GM19193 (cell line): ENCODE results near the gene CC2D1B.

Experiments
- POLR2A ChIP-seq: IDR thresholded peaks from 4 replicates; pipeline ENCODE4 v1.6.1; 2011; ENCODE audit not compliant: insufficient read depth, insufficient read length; ENCODE audit errors: extremely low read depth

Gene CC2D1B, protein sequence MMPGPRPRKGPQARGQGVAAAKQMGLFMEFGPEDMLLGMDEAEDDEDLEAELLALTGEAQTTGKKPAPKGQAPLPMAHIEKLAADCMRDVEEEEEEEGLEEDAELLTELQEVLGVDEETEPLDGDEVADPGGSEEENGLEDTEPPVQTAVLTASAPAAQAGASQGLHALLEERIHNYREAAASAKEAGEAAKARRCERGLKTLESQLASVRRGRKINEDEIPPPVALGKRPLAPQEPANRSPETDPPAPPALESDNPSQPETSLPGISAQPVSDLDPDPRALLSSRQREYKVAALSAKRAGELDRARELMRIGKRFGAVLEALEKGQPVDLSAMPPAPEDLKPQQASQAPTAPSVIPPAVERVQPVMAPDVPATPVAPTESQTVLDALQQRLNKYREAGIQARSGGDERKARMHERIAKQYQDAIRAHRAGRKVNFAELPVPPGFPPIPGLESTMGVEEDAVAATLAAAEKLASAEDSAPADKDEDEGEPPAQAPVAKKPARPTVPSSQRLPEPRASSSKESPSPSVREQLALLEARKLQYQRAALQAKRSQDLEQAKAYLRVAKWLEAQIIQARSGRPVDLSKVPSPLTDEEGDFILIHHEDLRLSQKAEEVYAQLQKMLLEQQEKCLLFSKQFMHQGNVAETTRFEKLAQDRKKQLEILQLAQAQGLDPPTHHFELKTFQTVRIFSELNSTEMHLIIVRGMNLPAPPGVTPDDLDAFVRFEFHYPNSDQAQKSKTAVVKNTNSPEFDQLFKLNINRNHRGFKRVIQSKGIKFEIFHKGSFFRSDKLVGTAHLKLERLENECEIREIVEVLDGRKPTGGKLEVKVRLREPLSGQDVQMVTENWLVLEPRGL

DNA sequence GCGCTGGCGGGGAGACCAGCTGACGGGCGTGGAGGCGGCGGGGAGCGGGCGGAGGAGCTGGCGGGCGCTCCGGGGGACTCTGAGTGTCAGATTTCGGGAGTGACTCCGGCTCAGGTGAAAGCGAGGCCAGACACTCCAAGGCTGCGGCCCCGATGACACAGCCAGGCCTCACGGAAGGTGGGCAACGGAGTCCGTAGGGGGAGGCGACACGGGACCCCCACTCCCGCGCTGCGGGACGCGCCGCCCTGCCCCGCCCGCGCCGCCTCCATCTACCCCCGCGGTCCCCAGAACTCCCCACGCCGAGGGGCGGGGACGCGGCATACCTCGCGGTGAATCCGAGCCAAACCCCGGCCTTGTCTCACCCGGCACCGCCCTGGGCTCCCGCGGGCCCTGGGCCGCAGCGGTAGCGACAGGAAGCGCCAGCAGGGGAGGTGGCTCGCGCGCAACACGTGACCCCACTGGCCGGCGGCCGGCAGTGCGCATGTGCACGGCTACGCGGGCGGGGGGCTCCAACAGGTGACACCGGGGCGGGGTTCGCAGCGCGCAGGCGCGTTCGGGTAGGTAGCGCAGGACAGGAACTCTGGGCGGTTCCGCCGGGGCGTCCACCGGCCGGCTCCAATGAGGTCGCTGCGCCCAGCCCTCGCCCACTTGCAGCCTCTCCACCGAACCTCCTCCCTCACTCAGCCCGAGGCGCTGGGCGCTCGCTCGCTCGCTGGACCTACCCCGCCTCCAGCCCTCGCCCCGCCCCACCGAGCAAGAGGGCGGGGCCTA lies at the start of gene CC2D1B:
Gene CC2D1B (minus strand): TSS at position 460 of the 771 bp plus-strand sequence. CDS start 1,585 bp downstream, outside the sequence.
- TF ChIP-seq POLR2A: peak; percentile 98

DNA sequence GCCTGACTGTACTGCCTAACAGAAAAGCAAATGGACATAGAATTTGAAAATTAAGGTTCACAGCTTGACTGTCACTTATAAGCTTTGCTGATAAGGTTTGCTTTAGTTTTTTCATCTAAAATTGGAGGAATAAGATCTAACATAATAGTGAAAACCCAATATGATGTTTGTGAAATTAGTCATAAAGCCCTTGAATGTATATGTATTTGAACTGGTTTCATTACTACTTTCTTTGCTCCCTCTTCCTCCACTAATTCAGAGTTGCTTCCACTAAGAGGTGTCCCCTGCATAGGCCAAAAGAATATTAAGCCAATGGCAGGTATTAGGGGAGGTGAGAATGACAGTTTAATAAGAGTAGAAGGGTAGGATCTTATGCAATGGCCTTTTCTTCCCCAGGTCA lies 48.9 kb upstream of the CC2D1B start:
- TF ChIP-seq POLR2A: no peak

DNA sequence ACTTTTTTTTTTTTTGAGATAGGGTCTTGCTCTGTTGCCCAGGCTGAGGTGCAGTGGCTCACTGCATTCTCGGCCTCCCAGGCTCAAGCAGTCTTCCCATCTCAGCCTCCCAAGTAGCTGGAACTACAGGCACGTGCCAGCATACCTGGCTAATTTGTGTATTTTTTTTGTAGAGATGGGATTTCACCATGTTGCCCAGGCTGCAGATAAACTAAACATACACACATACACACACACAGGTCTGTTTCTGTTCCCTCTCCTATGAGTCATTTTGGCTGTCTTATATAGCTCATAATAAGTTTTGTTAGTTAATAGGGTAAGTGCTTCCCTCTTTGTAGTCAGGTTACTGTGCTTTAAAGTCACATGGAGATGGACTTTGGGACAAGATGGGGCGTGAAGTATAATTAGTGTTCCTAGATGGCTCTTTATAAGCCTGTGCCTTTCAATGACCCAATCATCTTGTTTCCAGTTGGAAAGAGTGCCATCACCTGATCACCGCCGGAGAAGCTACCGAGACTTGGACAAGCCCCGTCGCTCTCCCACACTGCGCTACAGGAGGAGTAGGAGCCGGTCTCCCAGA lies 47.5 kb upstream of the CC2D1B start:
- TF ChIP-seq POLR2A: no peak

DNA sequence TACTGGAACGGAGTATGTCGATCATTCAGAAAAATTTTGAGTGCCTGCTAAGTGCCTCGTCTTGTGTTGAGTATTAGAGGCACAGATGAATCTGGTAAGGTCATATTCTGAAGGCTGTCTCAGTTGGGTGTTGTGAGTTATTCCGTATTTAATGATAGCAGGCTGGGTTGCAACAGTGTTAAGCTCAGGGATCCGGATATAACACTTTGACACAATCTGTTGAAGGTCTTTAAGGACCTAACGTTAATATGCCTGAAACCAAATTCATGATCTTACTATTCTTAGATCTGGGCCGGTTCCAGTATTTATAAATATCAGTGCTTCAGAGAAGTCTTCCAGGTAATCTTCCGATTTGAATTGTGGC lies 39.0 kb upstream of the CC2D1B start:
- TF ChIP-seq POLR2A: no peak

DNA sequence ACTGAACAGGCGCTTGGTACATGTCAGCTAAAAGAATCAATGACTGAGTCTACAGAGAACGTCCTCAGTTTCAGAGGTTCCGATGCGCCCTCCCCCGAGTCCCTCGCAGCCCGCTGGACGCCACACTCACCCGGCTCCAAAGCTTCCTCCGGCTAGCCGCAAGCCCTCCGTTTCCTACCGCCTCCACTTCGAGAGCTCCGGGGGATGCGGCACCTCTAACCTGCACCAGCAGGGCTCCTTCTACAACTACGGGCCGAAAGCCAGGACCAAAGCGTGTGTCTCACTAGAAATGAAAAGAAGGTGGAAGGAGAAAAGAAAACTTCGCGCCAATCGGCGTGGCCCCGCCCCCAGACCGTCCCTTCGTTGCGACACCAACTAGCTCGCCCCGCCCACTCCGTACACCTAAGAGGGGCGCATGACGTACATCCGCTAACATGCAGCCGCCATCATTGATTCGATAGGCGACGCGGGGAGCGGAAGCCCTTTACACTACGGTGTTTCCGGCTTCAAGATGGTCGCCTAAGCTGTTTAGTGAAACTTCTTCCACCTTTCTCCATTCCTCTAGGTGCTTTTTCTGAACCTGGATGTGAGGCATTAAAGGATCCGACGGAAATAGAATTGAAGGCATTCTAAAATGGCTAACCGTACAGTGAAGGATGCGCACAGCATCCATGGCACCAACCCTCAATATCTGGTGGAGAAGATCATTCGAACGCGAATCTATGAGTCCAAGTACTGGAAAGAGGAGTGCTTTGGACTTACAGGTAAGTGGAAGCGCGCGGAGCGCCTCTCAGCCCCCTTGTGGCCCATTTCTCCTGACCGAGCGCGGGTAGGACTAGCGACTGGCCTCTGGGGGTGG lies 38.3 kb upstream of the CC2D1B start, which contains the start of the genes ORC1 and PRPF38A:
Gene ORC1 (minus strand): TSS at position 308 of the 859 bp plus-strand sequence. CDS start 2,200 bp downstream, outside the sequence.
Gene PRPF38A (plus strand): TSS at position 487 of the 859 bp plus-strand sequence. CDS start 148 bp downstream, at position 635.
- peak; percentile 85 for TF ChIP-seq POLR2A

DNA sequence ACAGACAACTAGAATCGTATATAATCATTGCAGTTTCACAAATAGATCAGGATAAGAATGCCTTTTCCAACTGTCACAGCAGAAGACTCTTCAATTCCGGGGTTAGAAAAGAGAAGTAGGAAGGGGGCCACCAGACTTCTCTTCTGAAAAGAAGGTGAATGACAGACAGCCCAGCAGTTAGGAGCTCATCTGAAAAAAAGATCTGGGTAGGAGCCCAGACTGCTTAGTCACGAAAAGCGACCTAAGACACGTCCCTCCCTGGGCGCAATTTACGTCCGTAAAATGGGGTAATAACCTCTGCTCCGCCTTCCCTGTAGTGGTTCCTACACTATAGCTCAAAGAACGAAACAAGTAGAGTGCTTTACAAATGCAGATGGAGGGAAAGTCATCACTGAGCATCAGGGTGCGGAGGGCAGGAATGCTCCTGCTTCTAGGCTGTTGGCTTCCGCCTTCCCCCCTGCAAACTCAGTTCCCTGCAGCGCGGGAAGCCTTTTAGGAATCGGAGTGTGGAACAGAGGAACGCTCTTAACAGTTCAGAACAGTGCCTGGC lies 37.6 kb upstream of the CC2D1B start:
- TF ChIP-seq POLR2A: no peak

DNA sequence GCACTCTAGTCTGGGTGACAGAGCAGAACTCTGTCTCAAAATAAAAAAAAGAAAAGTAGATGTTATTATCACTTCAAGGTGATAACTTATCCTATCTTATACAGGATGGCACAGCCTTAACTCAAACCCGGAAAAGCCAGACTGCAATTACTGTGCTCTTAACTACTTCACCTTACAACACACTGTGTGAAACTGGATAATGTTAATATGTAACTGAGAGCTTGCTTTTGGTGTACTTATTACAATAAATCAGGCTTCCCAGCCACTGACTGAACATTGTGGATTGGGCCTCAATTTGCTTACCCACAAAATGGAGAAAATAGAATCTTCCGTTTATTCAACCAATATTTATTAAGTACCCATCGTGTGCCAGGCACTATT lies 36.8 kb upstream of the CC2D1B start:
- no peak for TF ChIP-seq POLR2A

DNA sequence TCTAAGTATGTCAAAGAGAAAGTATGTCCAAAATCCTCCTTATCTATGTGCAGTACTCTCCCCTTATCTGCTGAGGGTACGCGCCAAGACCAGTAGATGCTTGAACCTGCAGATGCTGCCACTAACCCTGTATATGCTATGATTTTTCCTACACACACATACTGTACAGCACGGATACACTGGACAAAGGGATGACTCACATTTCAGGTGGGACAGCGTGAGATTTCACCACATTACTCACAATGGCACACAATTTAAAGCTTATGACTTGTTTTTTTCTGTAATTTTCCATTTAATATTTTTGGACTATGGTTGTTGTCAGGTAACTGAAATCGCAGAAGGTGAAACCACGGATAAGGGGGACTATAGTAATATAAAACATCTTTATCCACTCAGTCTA lies 34.1 kb upstream of the CC2D1B start:
- TF ChIP-seq POLR2A: no peak

DNA sequence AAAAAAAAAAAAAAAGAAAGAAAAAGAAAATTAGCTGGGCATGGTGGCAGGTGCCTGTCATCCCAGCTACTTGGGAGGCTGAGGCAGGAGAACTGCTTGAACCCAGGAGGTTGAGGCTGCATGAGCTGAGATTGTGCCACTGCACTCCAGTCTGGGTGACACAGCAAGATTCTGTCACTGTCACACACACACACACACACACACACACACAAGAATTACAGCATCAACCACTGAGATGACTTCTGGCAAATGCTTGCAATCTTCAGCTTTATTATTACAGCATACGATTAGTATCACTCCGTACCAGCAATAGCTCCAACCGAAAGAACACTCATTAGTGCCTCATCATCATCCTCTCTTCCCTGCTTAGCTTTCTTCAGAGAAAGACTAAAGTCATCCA lies 33.6 kb upstream of the CC2D1B start:
- no peak for TF ChIP-seq POLR2A

DNA sequence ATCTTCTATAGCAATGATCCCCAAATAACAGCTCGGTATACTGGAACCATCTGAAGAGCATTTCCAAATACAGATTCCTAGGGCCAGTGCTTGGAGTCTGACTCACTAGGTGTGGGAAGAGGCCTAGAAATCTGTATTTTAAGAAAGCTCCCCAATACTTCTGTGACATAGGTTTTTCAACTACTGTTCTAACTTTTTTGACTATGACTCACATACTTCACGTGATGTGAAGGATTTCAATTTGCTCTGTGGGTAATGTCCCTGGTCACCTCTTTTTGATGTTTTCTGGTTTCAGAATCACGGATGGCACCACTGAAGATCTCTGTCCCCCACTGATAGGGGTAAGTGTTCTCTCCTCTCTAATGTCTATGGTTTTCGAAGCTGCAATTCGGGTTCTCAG lies 27.2 kb upstream of the CC2D1B start:
- TF ChIP-seq POLR2A: no peak

DNA sequence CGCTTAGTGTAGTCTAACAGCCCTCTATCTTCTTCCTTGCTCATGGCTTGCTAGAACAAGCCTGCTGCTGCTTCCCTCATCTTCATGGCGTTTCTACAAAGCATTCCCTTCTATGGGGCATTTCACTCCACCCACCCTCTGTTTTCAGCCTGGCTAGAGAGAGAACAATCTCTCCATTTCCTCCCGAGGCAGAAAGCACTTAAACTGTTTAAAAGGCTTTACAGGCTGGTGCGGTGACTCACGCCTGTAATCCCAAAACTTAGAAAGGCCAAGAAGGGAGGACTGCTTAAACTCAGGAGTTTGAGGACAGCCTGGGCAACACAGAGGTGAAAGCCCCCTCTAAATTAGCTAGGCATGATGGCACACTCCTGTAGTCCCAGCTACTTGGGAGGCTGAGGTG lies 20.5 kb upstream of the CC2D1B start:
- no peak for TF ChIP-seq POLR2A

DNA sequence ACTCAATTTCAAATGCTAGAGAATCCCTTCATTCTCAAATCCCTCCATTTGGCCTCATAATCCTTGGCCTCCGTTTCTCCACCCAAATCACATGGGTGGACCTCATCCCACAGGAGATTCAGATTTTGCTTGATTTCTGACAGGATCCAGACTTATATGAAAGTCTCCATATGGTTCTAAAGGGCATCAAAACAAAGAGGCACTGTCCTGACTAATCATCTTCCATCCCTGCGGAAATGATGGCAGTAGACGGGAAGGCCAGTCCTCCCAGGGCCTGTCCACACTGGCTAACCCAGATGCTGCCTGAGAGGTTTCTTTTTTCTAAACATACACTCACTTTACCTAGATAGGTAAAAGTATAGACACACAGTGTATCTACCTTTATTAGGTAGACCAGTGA lies 19.4 kb upstream of the CC2D1B start:
- no peak for TF ChIP-seq POLR2A

DNA sequence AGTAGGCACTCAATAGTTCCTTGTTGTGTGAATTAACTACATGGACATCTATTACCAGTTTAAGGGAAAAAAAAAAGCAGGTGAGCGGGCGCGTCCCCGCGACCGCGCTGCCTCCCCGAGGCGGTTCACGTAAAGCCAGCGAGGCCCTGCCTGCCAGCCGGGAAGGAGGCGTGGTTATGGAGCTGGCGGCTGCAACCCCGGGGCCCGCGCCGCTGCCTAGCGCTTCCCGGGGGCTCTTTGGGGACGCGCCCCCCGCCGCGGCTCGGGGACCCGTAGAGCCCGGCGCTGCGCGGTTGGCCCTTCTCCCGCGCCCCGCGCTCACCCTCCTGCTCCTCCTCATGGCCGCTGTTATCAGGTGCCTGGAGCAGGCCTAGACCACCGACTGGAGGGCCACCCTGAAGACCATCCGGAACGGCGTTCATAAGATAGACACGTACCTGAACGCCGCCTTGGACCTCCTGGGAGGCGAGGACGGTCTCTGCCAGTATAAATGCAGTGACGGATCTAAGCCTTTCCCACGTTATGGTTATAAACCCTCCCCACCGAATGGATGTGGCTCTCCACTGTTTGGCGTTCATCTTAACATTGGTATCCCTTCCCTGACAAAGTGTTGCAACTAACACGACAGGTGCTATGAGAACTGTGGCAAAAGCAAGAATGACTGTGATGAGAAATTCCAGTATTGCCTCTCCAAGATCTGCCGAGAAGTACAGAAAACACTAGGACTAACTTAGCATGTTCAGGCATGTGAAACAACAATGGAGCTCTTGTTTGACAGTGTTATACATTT lies 2.6 kb upstream of the CC2D1B start:
- no peak for TF ChIP-seq POLR2A
